Esophagus squamous epithelium (tissue), 4 donors: ENCODE measurements around the gene ATP5PD.

Source experiments
- POLR2A ChIP-seq, 4 donors: fragments of 450-650 bp; IDR thresholded peaks; one replicate each; pipeline ENCODE4 v1.6.1; 2017; ENCODE audit warnings: antibody characterized with exemption in 4 of 4, mild to moderate bottlenecking in 4 of 4, moderate library complexity in 3 of 4
- TF ChIP-seq, protein P1 (sequence below), 6 experiments: fragments of 450-650 bp in 4 of 6; fragments of 200-600 bp in 2 of 6; sonication (generic) in 2 of 6; IDR thresholded peaks; one replicate each; pipeline ENCODE4 v1.5.1; 2016 to 2019; ENCODE audit warnings: antibody characterized with exemption in 6 of 6, mild to moderate bottlenecking in 4 of 6, moderate library complexity in 4 of 6

DNA sequence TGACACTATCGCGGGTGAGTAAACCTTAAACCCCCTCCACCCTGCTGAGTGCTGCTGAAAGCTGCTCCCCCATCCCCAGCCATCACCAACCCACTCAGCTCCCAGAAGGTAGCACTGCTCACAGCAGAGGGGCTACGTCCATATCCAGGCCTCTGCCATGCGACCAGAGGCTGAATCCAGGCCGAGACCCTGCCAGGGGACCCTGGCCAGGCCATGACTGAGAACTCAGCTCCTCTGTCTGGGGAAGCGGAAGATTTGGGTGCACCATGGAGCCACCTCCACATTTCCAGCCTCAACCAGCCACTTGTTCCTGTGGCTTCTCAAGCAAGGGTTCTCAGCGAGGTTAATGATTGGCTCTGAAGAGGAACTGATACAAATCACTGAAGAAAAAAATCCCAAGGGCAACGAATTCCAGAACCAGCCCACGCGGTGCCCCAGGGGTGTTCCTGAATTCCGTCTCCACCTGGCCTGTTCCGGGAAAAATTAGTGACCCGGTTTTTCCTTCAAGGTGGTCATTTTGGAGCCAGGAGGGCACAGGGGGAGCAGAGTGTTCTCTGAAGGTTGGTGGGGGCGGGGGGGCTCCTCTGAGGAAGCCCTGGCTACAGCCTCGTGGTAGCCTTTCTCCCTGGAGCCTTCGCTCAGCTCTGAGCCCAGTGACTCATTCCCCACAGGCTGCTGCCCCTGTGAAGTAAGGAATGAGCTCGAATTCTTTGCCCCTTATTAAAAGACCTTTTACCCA is 31.7 kb upstream of the ATP5PD start:
- TF ChIP-seq, protein P1, sequence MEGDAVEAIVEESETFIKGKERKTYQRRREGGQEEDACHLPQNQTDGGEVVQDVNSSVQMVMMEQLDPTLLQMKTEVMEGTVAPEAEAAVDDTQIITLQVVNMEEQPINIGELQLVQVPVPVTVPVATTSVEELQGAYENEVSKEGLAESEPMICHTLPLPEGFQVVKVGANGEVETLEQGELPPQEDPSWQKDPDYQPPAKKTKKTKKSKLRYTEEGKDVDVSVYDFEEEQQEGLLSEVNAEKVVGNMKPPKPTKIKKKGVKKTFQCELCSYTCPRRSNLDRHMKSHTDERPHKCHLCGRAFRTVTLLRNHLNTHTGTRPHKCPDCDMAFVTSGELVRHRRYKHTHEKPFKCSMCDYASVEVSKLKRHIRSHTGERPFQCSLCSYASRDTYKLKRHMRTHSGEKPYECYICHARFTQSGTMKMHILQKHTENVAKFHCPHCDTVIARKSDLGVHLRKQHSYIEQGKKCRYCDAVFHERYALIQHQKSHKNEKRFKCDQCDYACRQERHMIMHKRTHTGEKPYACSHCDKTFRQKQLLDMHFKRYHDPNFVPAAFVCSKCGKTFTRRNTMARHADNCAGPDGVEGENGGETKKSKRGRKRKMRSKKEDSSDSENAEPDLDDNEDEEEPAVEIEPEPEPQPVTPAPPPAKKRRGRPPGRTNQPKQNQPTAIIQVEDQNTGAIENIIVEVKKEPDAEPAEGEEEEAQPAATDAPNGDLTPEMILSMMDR (IDR thresholded peaks at IDR 0.05) = no peak
- no peak for TF ChIP-seq POLR2A (IDR thresholded peaks at IDR 0.05)
